OCI-LY1 (cell line): Measurements from ENCODE around the gene TNFRSF1B.

Experiments used
- EZH2 ChIP-seq: fragments of 200-600 bp; sonication (generic), shearing (Covaris generic); IDR thresholded peaks from 2 replicates; pipeline ENCODE4 v1.8.0; 2017; ENCODE audit warnings: borderline replicate concordance, mixed run types, mild to moderate bottlenecking, antibody characterized with exemption, low read length, moderate library complexity, mixed read lengths
- TF ChIP-seq, protein P1 (sequence below): fragments of 200-600 bp; sonication (generic), shearing (Covaris generic); IDR thresholded peaks from 2 replicates; pipeline ENCODE4 v1.5.1; 2017; ENCODE audit warnings: mild to moderate bottlenecking, antibody characterized with exemption, low read length, moderate library complexity, mixed read lengths

DNA sequence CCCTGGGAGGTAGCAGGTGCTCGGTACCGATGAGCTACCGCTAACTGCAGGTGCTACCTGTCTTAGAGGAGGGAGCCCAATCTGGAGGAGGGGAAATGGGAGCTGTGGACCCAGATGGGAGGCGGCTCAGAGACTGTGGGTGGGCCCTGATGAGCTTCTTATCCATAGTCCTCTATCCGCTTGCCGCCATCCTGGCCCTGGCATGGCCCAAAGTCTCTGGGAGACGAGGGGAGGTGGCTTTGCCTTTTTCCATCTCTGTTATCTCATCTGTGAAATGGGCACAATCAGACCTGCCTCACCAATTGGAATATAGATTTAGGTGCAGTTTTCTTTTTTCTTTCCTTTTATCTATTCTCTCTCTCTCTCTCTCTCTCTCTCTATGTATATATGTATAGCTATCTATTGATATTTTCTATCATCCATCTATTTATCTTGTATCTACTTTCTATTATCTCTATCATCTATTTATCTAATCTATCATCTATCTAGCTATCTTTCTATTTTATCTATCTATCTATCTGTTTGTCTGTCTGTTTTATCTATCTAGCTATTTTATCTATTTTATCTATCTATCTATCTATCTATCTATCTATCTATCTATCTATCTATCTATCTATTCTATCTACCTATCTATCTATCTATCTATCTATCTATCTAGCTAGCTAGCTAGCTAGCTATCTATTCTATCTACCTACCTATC is 16.5 kb downstream of the TNFRSF1B start:
- TF ChIP-seq, protein P1, sequence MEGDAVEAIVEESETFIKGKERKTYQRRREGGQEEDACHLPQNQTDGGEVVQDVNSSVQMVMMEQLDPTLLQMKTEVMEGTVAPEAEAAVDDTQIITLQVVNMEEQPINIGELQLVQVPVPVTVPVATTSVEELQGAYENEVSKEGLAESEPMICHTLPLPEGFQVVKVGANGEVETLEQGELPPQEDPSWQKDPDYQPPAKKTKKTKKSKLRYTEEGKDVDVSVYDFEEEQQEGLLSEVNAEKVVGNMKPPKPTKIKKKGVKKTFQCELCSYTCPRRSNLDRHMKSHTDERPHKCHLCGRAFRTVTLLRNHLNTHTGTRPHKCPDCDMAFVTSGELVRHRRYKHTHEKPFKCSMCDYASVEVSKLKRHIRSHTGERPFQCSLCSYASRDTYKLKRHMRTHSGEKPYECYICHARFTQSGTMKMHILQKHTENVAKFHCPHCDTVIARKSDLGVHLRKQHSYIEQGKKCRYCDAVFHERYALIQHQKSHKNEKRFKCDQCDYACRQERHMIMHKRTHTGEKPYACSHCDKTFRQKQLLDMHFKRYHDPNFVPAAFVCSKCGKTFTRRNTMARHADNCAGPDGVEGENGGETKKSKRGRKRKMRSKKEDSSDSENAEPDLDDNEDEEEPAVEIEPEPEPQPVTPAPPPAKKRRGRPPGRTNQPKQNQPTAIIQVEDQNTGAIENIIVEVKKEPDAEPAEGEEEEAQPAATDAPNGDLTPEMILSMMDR = no peak
- no peak for TF ChIP-seq EZH2
